Suprapubic skin (tissue), 4 donors: ENCODE results near the gene TEX22. TPM values are rescaled to one million over a fixed set of nuclear protein-coding genes. Genes with fewer than 3 reads are reported as not detected.

ENCODE experiments used
- DNase-seq, 2 donors: peaks; one replicate each; pipeline ENCODE4 v3.0.0-alpha.2; 2019; ENCODE audit warnings: low spot score in 2 of 2
- H3K27ac ChIP-seq: fragments of 200-600 bp; sonication (generic); one replicate; pipeline ENCODE4 v1.5.1; 2019
- H3K27me3 ChIP-seq: fragments of 200-600 bp; sonication (generic); one replicate; pipeline ENCODE4 v1.5.1; 2019
- H3K36me3 ChIP-seq: fragments of 200-600 bp; sonication (generic); one replicate; pipeline ENCODE4 v1.5.1; 2019
- H3K4me1 ChIP-seq: fragments of 200-600 bp; sonication (generic); one replicate; pipeline ENCODE4 v1.5.1; 2019
- H3K4me3 ChIP-seq: fragments of 200-600 bp; sonication (generic); one replicate; pipeline ENCODE4 v1.5.1; 2019; ENCODE audit warnings: mild to moderate bottlenecking
- H3K9me3 ChIP-seq: fragments of 200-600 bp; sonication (generic); one replicate; pipeline ENCODE4 v1.5.1; 2019
- EP300 ChIP-seq: sonication (generic); formaldehyde crosslinking; IDR thresholded peaks from one replicate; pipeline ENCODE4 v1.6.1; 2017; ENCODE audit warnings: antibody characterized with exemption
- POLR2A ChIP-seq, 2 donors: fragments of 450-650 bp; IDR thresholded peaks; one replicate each; pipeline ENCODE4 v1.6.1; 2017; ENCODE audit warnings: antibody characterized with exemption in 2 of 2, mild to moderate bottlenecking in 2 of 2, moderate library complexity in 2 of 2
- POLR2AphosphoS5 ChIP-seq, 3 donors: sonication (generic); formaldehyde crosslinking; IDR thresholded peaks; one replicate each; pipeline ENCODE4 v1.6.1; 2017; ENCODE audit warnings: antibody characterized with exemption in 3 of 3
- WGBS: methylation state at CpG from one replicate; pipeline ENCODE4 v1.1.5; 2018; 5-methylcytosine and 5-hydroxymethylcytosine counted together
- total RNA-seq, 4 donors: library from RNA; depleted of rRNA; stranded (reverse); fragments of >200 nt; gene quantifications; one replicate each; pipeline ENCODE4 v1.1.0, GENCODE V29; 2016
- TF ChIP-seq, protein P1 (sequence below), 2 donors: fragments of 200-600 bp in 1 of 2; fragments of 450-650 bp in 1 of 2; sonication (generic) in 1 of 2; IDR thresholded peaks; one replicate each; pipeline ENCODE4 v1.5.1; 2016 to 2019; ENCODE audit warnings: antibody characterized with exemption in 2 of 2, mild to moderate bottlenecking in 1 of 2, moderate library complexity in 1 of 2

TEX22 gene
- total RNA-seq, 4 donors from 2014 or later = 0.80 TPM; not detected in 3

DNA sequence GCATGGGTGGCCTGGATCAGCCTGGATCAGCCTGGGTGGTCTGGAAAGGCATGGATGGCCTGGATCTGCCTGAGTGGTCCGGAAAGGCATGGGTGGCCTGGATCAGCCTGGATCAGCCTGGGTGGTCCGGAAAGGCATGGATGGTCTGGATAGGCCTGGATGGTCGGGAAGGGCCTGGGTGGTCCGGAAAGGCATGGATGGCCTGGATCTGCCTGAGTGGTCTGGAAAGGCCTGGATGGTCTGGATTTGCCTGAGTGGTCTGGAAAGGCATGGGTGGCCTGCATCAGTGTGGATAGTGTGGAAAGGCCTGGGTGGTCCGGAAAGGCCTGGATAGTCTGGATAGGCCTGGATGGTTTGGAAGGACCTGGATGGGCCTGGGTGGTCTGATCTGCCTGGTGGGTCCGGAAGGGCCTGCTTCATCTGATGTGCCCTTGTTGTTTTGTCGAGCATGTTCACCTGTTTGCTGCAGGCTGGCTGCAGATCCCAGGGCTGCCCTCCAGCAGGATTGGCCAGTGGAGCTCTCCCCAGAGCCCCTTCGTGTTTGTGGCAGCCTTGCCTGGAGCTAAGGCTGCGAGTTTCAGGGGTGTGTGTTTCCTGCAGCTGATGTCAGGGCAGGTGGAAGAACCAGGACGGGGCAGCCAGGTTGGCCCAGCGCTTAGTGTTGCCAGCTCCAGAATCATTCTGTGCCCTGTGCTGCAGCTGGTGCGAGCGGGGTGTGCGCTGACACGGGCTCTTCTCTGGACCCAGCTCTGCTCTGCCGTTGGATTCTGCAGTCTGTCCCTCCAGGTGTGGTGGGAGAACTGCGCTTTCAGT lies 19.3 kb upstream of the TEX22 start:
- DNase-seq = no peak
- no peaks in the 10 kb centered on the region for H3K27me3 ChIP-seq
- 91% methylated on average over 15 of the region's 17 CpGs for WGBS
- TF ChIP-seq EP300 (no peak), POLR2A (IDR thresholded peaks at IDR 0.05) (no peak), POLR2AphosphoS5 (IDR thresholded peaks at IDR 0.05) (no peak)
- TF ChIP-seq, protein P1, sequence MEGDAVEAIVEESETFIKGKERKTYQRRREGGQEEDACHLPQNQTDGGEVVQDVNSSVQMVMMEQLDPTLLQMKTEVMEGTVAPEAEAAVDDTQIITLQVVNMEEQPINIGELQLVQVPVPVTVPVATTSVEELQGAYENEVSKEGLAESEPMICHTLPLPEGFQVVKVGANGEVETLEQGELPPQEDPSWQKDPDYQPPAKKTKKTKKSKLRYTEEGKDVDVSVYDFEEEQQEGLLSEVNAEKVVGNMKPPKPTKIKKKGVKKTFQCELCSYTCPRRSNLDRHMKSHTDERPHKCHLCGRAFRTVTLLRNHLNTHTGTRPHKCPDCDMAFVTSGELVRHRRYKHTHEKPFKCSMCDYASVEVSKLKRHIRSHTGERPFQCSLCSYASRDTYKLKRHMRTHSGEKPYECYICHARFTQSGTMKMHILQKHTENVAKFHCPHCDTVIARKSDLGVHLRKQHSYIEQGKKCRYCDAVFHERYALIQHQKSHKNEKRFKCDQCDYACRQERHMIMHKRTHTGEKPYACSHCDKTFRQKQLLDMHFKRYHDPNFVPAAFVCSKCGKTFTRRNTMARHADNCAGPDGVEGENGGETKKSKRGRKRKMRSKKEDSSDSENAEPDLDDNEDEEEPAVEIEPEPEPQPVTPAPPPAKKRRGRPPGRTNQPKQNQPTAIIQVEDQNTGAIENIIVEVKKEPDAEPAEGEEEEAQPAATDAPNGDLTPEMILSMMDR (IDR thresholded peaks at IDR 0.05) = no peak
- H3K27ac ChIP-seq = no peak overlapping the region
- H3K4me1 ChIP-seq = peaks cover 13% of the 10 kb centered on the region
- no peaks in the 10 kb centered on the region for H3K9me3 ChIP-seq
- no peak overlapping the region for H3K4me3 ChIP-seq
- H3K36me3 ChIP-seq = peaks cover 38% of the 10 kb centered on the region

DNA sequence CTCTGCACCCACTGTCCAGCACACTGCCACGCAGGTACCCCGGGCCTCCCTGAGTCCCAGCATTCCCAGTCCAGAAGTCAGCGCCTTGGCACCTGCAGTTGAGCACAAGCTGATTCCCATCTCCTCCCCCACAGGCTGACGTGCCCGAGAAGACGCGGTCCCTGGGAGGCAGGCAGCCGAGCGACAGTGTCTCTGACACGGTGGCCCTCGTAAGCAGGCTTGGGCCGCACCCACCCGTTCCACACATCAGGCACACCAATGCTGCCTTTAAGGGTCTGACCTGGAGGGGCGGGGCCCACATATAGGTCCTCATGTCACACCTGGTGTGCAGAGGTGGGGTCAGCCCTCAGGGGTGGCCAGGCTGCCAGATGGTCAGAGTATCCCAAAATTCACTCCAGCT lies 18.4 kb upstream of the TEX22 start:
- no peak for DNase-seq
- Histone ChIP-seq H3K27ac (no peak overlapping the region), H3K4me3 (no peak overlapping the region), H3K9me3 (no peaks in the 10 kb centered on the region), H3K4me1 (peaks cover 13% of the 10 kb centered on the region), H3K36me3 (peaks cover 46% of the 10 kb centered on the region), H3K27me3 (no peaks in the 10 kb centered on the region)
- TF ChIP-seq, protein P1 (IDR thresholded peaks at IDR 0.05) = no peak
- TF ChIP-seq POLR2AphosphoS5 (IDR thresholded peaks at IDR 0.05) = no peak
- TF ChIP-seq EP300 = no peak
- no peak for TF ChIP-seq POLR2A (IDR thresholded peaks at IDR 0.05)
- WGBS = 87% methylated on average over 13 of the region's 14 CpGs

DNA sequence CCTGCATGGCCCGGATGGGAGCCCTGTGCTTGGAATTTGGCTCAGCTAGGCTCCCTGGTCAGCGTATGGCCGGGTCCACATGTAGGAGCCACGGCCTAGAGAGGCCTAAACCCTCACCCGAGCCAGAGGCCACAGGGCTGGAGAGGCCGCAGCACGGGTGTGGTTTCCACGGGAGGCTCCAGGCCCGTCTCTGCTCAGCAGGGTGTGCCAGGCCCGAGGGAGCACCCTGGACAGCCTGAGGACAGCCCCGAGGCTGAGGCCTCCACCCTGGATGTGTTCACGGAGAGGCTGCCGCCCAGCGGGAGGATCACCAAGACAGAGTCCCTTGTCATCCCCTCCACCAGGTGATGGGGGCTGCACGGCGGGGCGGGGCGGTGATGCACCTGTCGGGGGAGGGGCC lies 17.6 kb upstream of the TEX22 start:
- TF ChIP-seq EP300 (no peak), POLR2A (IDR thresholded peaks at IDR 0.05) (no peak), POLR2AphosphoS5 (IDR thresholded peaks at IDR 0.05) (no peak)
- TF ChIP-seq, protein P1 (IDR thresholded peaks at IDR 0.05) = no peak
- H3K27me3 ChIP-seq = no peaks in the 10 kb centered on the region
- no CpG with 5 or more reads among the region's 19 CpGs for WGBS
- peaks cover 52% of the 10 kb centered on the region for H3K36me3 ChIP-seq
- no peak overlapping the region for H3K27ac ChIP-seq
- H3K9me3 ChIP-seq = no peaks in the 10 kb centered on the region
- DNase-seq = no peak
- H3K4me3 ChIP-seq = no peak overlapping the region
- H3K4me1 ChIP-seq = peaks cover 21% of the 10 kb centered on the region

DNA sequence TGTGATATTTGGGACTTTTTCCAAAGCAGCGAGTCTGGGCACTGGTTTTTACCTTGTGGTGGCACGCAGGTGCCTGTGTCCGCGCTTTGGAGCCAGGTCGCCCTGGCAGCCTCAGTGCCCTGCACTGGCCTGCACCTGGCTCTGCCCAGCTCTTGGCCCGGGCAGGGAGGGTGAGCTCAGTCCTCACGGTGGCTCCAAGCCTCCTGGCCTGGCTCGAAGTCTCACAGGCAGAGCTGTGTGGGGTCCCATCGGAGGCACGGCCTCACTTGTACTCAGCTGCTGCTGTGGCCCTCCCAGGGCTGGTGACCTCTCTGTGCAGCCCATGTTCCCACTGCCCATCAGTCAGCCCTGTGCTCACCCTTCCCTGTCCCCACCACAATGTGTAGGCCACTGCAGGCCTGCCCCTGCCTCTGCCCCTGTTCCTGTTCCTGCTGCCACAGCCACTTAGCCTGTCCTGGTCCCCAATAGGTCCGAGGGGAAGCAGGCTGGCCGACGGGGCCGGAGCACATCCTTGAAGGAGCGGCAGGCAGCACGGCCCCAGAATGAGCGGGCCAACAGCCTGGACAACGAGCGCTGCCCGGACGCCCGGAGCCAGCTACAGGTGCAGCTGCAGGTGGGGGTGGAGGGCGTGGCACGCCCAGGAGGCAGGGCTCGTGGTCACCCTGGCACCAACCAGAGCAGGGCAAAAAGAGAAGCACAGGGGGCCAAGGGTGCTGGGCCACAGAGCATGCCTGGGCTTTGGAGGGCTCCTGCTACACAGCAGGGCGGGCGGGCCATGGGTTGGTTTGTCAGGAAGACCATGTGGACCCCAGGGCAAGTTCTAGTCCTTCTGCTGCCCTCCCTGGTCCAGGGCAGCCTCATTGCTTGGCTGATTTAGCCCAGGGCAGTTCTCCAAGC lies 16.6 kb upstream of the TEX22 start:
- Histone ChIP-seq H3K4me3 (no peak overlapping the region), H3K9me3 (no peaks in the 10 kb centered on the region), H3K4me1 (peaks cover 28% of the 10 kb centered on the region), H3K27me3 (no peaks in the 10 kb centered on the region), H3K27ac (no peak overlapping the region), H3K36me3 (peaks cover 61% of the 10 kb centered on the region)
- 94% methylated on average over 13 of the region's 27 CpGs for WGBS
- no peak for DNase-seq
- TF ChIP-seq POLR2A (IDR thresholded peaks at IDR 0.05) (no peak), POLR2AphosphoS5 (IDR thresholded peaks at IDR 0.05) (no peak), EP300 (no peak)
- TF ChIP-seq, protein P1 (IDR thresholded peaks at IDR 0.05) = no peak
